Subcutaneous adipose tissue (tissue), 4 donors: ENCODE measurements around the gene CRIM1. TPM values are rescaled to one million over a fixed set of nuclear protein-coding genes. Genes with fewer than 3 reads are reported as not detected.

Experiments used
- total RNA-seq, 4 donors: library from RNA; depleted of rRNA; stranded (reverse); fragments of >200 nt; gene quantifications; one replicate each; pipeline ENCODE4 v1.1.0, GENCODE V29; 2016
- TF ChIP-seq, protein P1 (sequence below): fragments of 450-650 bp; IDR thresholded peaks from one replicate; pipeline ENCODE4 v1.5.1; 2016; ENCODE audit warnings: low read depth, mild to moderate bottlenecking, control low read depth, antibody characterized with exemption, moderate library complexity

CRIM1 gene
- total RNA-seq, 4 donors from 2014 or later, result 153 to 269 (median 233) TPM

DNA sequence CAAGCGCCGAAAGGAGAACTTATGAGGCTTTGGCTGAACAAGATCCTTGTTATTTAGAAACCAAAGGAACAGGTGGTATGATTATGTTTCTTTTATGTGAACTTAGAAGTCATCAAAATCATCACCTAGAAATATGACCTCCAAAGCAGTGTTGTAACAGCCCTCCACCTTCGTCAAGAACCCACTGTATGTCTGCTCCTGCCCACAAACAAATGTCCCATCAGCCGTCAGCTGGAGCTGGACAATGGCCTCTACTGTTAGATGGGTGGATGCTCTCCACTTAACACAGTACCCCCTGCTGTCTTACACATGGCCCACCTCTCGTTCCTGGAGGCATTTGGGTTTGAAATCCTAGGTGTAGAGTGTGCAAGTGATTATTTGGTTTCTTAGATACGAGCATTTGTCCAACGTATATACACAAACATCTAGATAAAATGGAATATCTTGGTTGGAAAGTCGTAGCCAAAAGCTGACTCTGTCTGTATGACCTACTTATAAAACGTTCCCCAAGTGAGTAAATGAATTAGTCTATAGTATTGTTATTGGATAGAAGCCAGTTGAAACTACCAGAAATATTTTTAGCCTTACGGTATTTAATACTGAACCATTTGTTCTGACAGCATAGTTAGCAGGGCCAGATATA, 113.0 kb downstream of the CRIM1 start:
- TF ChIP-seq, protein P1, sequence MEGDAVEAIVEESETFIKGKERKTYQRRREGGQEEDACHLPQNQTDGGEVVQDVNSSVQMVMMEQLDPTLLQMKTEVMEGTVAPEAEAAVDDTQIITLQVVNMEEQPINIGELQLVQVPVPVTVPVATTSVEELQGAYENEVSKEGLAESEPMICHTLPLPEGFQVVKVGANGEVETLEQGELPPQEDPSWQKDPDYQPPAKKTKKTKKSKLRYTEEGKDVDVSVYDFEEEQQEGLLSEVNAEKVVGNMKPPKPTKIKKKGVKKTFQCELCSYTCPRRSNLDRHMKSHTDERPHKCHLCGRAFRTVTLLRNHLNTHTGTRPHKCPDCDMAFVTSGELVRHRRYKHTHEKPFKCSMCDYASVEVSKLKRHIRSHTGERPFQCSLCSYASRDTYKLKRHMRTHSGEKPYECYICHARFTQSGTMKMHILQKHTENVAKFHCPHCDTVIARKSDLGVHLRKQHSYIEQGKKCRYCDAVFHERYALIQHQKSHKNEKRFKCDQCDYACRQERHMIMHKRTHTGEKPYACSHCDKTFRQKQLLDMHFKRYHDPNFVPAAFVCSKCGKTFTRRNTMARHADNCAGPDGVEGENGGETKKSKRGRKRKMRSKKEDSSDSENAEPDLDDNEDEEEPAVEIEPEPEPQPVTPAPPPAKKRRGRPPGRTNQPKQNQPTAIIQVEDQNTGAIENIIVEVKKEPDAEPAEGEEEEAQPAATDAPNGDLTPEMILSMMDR, result no peak

DNA sequence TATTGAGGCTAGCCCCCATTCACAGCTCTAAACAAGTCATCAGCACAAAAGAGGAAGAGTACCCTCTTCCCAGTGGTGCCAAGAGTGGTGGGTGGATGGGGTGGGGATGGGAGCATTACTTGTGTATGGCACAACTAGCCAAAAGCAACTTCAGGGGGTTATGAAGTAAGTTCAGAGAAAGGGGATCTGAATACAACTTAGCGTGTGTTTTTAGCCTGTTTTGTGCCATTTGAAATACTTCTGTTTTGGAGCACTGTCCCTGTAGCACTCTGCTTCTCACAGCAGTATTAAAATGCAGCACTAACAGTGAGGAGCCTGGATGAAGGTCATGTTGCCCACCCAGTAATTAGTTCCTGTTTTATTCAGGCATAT, 113.5 kb downstream of the CRIM1 start:
- TF ChIP-seq, protein P1, result no peak

DNA sequence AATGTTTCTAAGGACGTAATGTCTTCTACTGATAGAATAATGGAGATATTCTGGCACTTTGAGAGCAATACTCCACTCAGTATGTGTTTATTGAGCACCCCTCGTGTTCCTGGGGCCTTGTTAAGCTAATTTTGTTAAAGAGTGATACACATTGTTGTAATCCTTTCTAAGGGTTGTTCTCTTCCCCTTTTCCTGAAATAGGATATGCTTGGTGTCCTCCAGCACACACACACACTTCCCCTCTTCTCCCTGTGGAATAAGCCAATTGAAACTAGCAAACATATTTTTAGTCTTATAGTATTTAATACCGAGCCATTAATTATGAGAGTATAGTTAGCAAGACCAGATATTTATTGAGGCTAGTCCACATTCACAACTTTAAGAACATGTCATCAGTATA, 114.1 kb downstream of the CRIM1 start:
- TF ChIP-seq, protein P1, result no peak

DNA sequence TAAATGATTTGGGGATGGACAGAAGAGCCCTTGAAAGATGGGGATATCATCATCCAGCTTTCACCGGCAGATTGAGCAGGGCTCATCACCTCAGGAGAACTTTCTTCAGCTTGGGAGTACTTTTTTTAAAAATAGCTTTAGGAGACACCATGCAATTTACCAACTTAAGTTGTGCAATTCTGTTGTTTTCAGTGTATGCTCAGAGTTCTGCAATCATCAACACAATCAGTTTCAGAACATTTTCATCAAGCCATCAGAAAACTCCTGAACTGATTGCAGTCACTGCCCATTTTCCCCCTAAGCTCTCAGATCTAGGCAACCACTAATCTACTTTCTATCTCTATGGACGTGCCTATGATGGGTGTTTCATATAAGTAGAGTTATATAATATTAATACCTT, 117.7 kb downstream of the CRIM1 start:
- TF ChIP-seq, protein P1, result no peak

DNA sequence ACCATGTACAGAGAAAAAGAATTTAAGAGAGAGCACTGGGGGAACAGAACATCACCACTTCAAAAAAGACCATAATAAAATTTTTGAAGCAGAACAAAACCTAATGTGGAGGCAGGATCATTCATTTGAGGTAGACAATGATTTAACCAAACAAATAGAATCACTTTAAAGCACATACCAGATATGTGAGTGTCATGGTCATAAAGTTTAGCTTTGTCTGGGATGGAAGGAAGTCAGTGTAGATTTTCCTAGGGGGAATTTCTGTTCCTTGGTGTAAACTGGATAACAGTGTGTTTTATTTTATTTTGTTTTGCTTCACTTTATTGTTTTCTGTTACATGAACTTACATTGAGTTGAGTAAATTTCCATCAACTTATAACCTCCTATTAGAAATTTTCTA, 120.8 kb downstream of the CRIM1 start:
- TF ChIP-seq, protein P1, result no peak

DNA sequence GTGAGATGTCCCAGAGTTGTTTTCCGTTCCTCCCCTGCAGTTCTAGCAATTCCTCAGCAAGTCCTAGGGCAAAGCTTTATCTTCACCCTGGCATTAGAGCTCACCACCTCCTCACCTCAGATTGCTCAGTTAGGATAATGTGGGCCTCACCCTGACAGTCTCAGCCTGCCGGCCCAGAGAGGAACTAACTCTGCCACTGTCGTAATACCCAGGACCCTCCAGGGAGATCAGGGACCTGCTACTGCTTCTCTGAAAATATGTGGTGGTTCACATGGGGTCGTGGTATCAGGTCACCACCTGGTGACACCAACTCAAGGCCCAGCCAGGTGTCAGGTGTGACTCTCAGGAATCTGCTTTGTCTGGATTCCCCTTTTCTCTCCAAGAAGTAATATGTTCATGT, 121.7 kb downstream of the CRIM1 start:
- TF ChIP-seq, protein P1, result no peak

DNA sequence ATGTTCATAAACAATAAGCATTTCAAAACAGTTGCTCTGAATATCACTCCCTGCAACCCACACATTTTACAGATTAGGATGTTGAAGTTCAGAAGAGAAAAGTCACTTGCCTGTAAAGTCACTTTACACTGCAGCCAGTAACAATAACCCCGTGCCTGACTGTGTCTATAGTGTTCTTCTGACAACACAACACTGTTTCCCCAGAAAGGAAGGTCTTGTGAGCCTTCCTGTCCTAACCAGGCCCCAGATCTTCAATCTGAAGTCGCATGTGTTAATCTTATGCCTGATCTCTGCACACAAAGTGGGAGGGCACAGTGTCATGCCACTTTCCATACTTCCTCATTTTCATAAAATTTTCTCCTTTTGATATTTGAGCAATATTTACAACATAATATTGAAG, 122.2 kb downstream of the CRIM1 start:
- TF ChIP-seq, protein P1, result no peak
